LNCaP clone FGC (cell line): ENCODE data around the gene ITGAE.
"Not testable (repeated sequence)": the region's sequence is repeated elsewhere in the genome, so short reads cannot be mapped to it uniquely, and the experiment has no call there.

ENCODE experiments used
- DNase-seq: peaks from one replicate; pipeline ENCODE4 v3.0.0-alpha.2; 2011; ENCODE audit warnings: low read depth
- H3K4me3 ChIP-seq: 2 replicates; pipeline ENCODE4 v1.5.1; 2011; ENCODE audit warnings: mild to moderate bottlenecking, low read depth, low read length, control low read depth
- CTCF ChIP-seq: IDR thresholded peaks from 2 replicates; pipeline ENCODE4 v1.5.1; 2012; ENCODE audit warnings: mild to moderate bottlenecking; ENCODE audit not compliant: control insufficient read depth, insufficient read depth; ENCODE audit errors: extremely low read depth

The ITGAE gene

GRCh38 chr17:3795390-3796102 is 5.4 kb downstream of the ITGAE start:
- no peak overlapping the region for H3K4me3 ChIP-seq
- DNase-seq, result no peak
- TF ChIP-seq CTCF, result no peak

DNA sequence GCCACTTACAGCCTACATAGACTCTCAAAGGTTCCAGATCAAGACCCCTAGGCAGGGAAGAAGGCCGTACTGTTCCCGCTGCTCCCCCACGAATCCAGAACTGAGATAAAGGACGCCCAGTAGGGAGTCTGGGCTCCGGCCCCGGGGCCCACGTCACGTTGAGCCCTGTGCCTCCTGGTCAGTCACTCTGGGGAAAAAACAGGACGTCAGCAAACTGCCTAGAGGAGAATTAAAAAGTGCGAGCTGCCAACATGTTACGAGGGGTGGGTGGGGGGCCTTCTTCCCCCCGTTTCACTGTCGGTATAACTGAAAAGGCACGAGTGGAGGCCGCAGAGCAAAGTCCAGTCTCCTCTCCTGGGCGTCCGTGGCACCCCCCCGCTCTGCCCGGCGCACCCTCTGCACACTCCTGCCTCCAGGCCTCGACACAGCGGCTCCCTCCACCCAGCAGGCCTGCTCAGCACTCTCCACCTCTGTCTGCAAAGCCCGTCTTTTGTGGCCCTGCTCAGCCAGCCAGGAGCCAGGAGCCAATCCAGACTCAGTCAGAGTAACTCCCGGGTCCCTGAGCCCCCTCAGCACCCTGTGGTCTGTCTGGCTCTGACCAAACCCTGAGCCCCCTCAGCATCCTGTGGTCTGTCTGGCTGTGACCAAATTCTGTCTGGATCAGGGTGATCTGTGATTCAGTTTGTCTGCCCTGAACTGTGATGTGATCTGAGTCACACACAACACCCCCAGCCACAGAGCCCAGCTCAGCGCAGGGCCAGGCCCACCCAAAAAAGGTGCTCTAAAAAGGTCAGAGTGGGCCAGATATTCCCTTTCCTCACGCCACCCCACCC is 6.2 kb downstream of the ITGAE start:
- no peak for TF ChIP-seq CTCF
- no peak overlapping the region for H3K4me3 ChIP-seq
- no peak for DNase-seq

GRCh38 chr17:3794152-3794551 is 6.8 kb downstream of the ITGAE start:
- H3K4me3 ChIP-seq, DNase-seq: not testable (repeated sequence)

- not testable (repeated sequence) for DNase-seq, H3K4me3 ChIP-seq
Observed at GRCh38 chr17:3793258-3793657, 7.7 kb downstream of the ITGAE start.

DNA sequence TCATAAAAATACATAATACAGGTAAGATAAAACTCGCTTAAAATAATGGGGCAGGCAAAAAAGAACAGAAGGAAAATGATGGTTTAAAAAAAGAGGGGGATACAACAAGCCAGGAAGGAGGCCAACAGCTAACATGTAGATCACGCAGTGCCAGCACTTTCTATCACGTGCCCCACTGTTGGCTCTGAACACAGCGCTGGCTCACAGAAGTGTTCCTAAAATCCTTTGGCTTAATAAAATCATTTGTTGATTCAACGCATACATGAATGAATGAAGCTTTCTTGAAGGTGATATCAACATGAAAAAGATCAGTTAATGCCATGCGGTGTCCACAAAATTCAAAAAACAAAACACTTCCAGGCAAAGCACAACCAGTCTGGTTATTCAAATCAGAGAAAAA is 8.5 kb downstream of the ITGAE start:
- no peak for TF ChIP-seq CTCF
- DNase-seq, result peak; percentile 17
- H3K4me3 ChIP-seq, result no peak overlapping the region

GRCh38 chr17:3788200-3788599 is 12.8 kb downstream of the ITGAE start:
- DNase-seq, result no peak
- TF ChIP-seq CTCF, result no peak
- H3K4me3 ChIP-seq, result no peak overlapping the region

GRCh38 chr17:3785323-3785722 is 15.7 kb downstream of the ITGAE start:
- H3K4me3 ChIP-seq, DNase-seq: not testable (repeated sequence)

GRCh38 chr17:3782751-3783150 is 18.2 kb downstream of the ITGAE start:
- DNase-seq, result no peak
- no peak overlapping the region for H3K4me3 ChIP-seq
- TF ChIP-seq CTCF, result no peak
